WTC11 (cell line): ENCODE data around the gene HDX. TPM values are rescaled to one million over a fixed set of nuclear protein-coding genes. Genes with fewer than 3 reads are reported as not detected.

Source experiments
- ATAC-seq: fragments of 200-7000 bp; cut with Tn5 transposase; 2 replicates; pipeline ENCODE4 v1.10.0; 2021; ENCODE audit warnings: mild to moderate bottlenecking, moderate library complexity
- CTCF ChIA-PET: fragments of 300-600 bp; sonication (Branson Sonifier 250); formaldehyde crosslinking; loops from one replicate; lab custom pipeline; 2021; ENCODE audit warnings: antibody characterized with exemption; lab: Charles Lee
- POLR2A ChIA-PET: fragments of 350-600 bp; sonication (Branson Sonifier 250); formaldehyde crosslinking; loops from one replicate; lab custom pipeline; 2021; ENCODE audit warnings: antibody characterized with exemption; lab: Charles Lee
- DNase-seq: peaks from one replicate; pipeline ENCODE4 v3.0.0; 2021; ENCODE audit warnings: low spot score
- H3K27ac Mint-ChIP-seq: 2 replicates; pipeline ENCODE4 v1.8.0; 2021; ENCODE audit warnings: mixed read lengths
- H3K27me3 Mint-ChIP-seq: 2 replicates; pipeline ENCODE4 v1.8.0; 2021; ENCODE audit warnings: low read depth, mild to moderate bottlenecking, moderate library complexity, mixed read lengths
- H3K36me3 Mint-ChIP-seq: 2 replicates; pipeline ENCODE4 v1.8.0; 2021; ENCODE audit warnings: mixed read lengths
- H3K4me1 Mint-ChIP-seq: 2 replicates; pipeline ENCODE4 v1.8.0; 2022; ENCODE audit warnings: mixed read lengths
- H3K4me3 Mint-ChIP-seq: 2 replicates; pipeline ENCODE4 v1.8.0; 2021; ENCODE audit warnings: mild to moderate bottlenecking, moderate library complexity, mixed read lengths
- H3K9me3 Mint-ChIP-seq: 2 replicates; pipeline ENCODE4 v1.8.0; 2021; ENCODE audit warnings: mixed read lengths
- ATF1 ChIP-seq: sonication (generic); formaldehyde crosslinking; IDR thresholded peaks from 2 replicates; pipeline ENCODE4 v1.8.1; 2023; ENCODE audit warnings: mild to moderate bottlenecking, moderate library complexity, missing genetic modification reagents
- ATF2 ChIP-seq: sonication (generic); formaldehyde crosslinking; IDR thresholded peaks from 2 replicates; pipeline ENCODE4 v1.8.1; 2022; ENCODE audit warnings: low read depth, missing genetic modification reagents, borderline replicate concordance
- CBFB ChIP-seq: sonication (generic); formaldehyde crosslinking; IDR thresholded peaks from 2 replicates; pipeline ENCODE4 v1.8.1; 2022; ENCODE audit warnings: mild to moderate bottlenecking, low read depth, missing genetic modification reagents
- ELF4 ChIP-seq: sonication (generic); formaldehyde crosslinking; IDR thresholded peaks from 2 replicates; pipeline ENCODE4 v1.8.1; 2022; ENCODE audit warnings: low read depth, mild to moderate bottlenecking, moderate library complexity, missing genetic modification reagents
- EMX1 ChIP-seq: fragments of 250-450 bp; sonication (Bioruptor Pico); IDR thresholded peaks from 2 replicates; pipeline ENCODE4 v1.8.0; 2021; ENCODE audit warnings: mild to moderate bottlenecking
- ERG ChIP-seq: fragments of 250-450 bp; sonication (Bioruptor Pico); IDR thresholded peaks from 2 replicates; pipeline ENCODE4 v1.8.0; 2021; ENCODE audit warnings: mild to moderate bottlenecking
- ETV6 ChIP-seq: sonication (generic); formaldehyde crosslinking; IDR thresholded peaks from 2 replicates; pipeline ENCODE4 v1.8.1; 2022; ENCODE audit warnings: mild to moderate bottlenecking, missing genetic modification reagents
- HMGA2 ChIP-seq: fragments of 250-450 bp; sonication (Bioruptor Pico); IDR thresholded peaks from 2 replicates; pipeline ENCODE4 v1.4.0; 2021; ENCODE audit warnings: mild to moderate bottlenecking, moderate library complexity
- IRF2 ChIP-seq: sonication (generic); formaldehyde crosslinking; IDR thresholded peaks from 2 replicates; pipeline ENCODE4 v1.8.0; 2022; ENCODE audit warnings: low read depth, missing genetic modification reagents, borderline replicate concordance
- MAX ChIP-seq: sonication (generic); formaldehyde crosslinking; IDR thresholded peaks from 2 replicates; pipeline ENCODE4 v1.8.0; 2022; ENCODE audit warnings: mild to moderate bottlenecking, missing genetic modification reagents
- NFATC4 ChIP-seq: fragments of 250-450 bp; sonication (Bioruptor Pico); IDR thresholded peaks from 2 replicates; pipeline ENCODE4 v1.9.0; 2021; ENCODE audit warnings: mild to moderate bottlenecking
- NR2C2 ChIP-seq: sonication (generic); formaldehyde crosslinking; IDR thresholded peaks from 2 replicates; pipeline ENCODE4 v1.8.0; 2022; ENCODE audit warnings: mild to moderate bottlenecking, missing genetic modification reagents
- PREB ChIP-seq: sonication (generic); formaldehyde crosslinking; IDR thresholded peaks from 2 replicates; pipeline ENCODE4 v1.8.1; 2022; ENCODE audit warnings: mild to moderate bottlenecking, missing genetic modification reagents, moderate library complexity, borderline replicate concordance
- PRRX2 ChIP-seq: fragments of 250-450 bp; sonication (Bioruptor Pico); IDR thresholded peaks from 2 replicates; pipeline ENCODE4 v1.8.0; 2021; ENCODE audit warnings: mild to moderate bottlenecking
- RELA ChIP-seq: sonication (generic); formaldehyde crosslinking; IDR thresholded peaks from 2 replicates; pipeline ENCODE4 v1.8.1; 2022; ENCODE audit warnings: missing genetic modification reagents, mild to moderate bottlenecking, borderline replicate concordance
- SMAD4 ChIP-seq: sonication (generic); formaldehyde crosslinking; IDR thresholded peaks from 2 replicates; pipeline ENCODE4 v1.8.0; 2022; ENCODE audit warnings: mild to moderate bottlenecking, missing genetic modification reagents
- TEAD4 ChIP-seq: sonication (generic); formaldehyde crosslinking; IDR thresholded peaks from 2 replicates; pipeline ENCODE4 v1.8.0; 2022; ENCODE audit warnings: mild to moderate bottlenecking, missing genetic modification reagents
- USF2 ChIP-seq: sonication (generic); formaldehyde crosslinking; IDR thresholded peaks from 2 replicates; pipeline ENCODE4 v1.8.1; 2023; ENCODE audit warnings: mild to moderate bottlenecking, missing genetic modification reagents, moderate library complexity
- ZBTB43 ChIP-seq: sonication (generic); formaldehyde crosslinking; IDR thresholded peaks from 2 replicates; pipeline ENCODE4 v1.8.1; 2023; ENCODE audit warnings: mild to moderate bottlenecking, missing genetic modification reagents
- ZNF138 ChIP-seq: sonication (generic); formaldehyde crosslinking; conservative IDR thresholded peaks from 2 replicates; pipeline ENCODE4 v1.8.1; 2022; ENCODE audit warnings: mild to moderate bottlenecking, moderate library complexity, missing genetic modification reagents
- ZNF263 ChIP-seq: sonication (generic); formaldehyde crosslinking; IDR thresholded peaks from 2 replicates; pipeline ENCODE4 v1.8.1; 2022; ENCODE audit warnings: low read depth, mild to moderate bottlenecking, moderate library complexity, missing genetic modification reagents
- total RNA-seq: library from RNA; stranded (reverse); gene quantifications from 3 replicates; pipeline ENCODE4 v1.2.3, GENCODE V29; 2021

The HDX gene
- total RNA-seq, 1 experiment from 2014 or later, result 6.3 TPM

- ChIA-PET CTCF (interaction anchor here (1.0 kb wide), 1 partner anchor 24 kb away, joined by 4 read pairs; no protein-coding TSS in a partner anchor), POLR2A (no interaction called here)
- no peak for DNase-seq
Measured at GRCh38 chrX:84363663-84364062, 138.6 kb downstream of the HDX start.

GRCh38 chrX:84363051-84363450 lies 139.2 kb downstream of the HDX start:
- H3K4me1 Mint-ChIP-seq, result peaks cover 18% of the 10 kb centered on the region
- ChIA-PET CTCF (no interaction called here), POLR2A (no interaction called here)
- H3K9me3 Mint-ChIP-seq, result peaks cover 6% of the 10 kb centered on the region; the same call in 1 of the 2 replicates
- TF ChIP-seq ZNF263 (CRISPR knock-in tag), result no peak
- TF ChIP-seq IRF2 (CRISPR knock-in tag), result no peak
- no peak for TF ChIP-seq ZBTB43 (CRISPR knock-in tag)
- no peak for TF ChIP-seq NR2C2 (CRISPR knock-in tag)
- TF ChIP-seq PREB, result no peak
- no peak for TF ChIP-seq RELA (CRISPR knock-in tag)
- TF ChIP-seq ELF4 (CRISPR knock-in tag), result no peak
- no peak for TF ChIP-seq ZNF138 (CRISPR knock-in tag)
- no peak for TF ChIP-seq USF2 (CRISPR knock-in tag)
- TF ChIP-seq ATF2 (CRISPR knock-in tag), result no peak
- TF ChIP-seq ERG (CRISPR knock-in tag), result no peak
- no peak for TF ChIP-seq TEAD4 (CRISPR knock-in tag)
- TF ChIP-seq PRRX2 (CRISPR knock-in tag), result no peak
- H3K27ac Mint-ChIP-seq, result 0 out of 2 replicates have a peak overlapping the region, but pooled peaks have one; percentile 82
- ATAC-seq, result no peak
- no peaks in the 10 kb centered on the region for H3K27me3 Mint-ChIP-seq
- H3K36me3 Mint-ChIP-seq, result peaks cover 4% of the 10 kb centered on the region; the same call in 1 of the 2 replicates
- no peak overlapping the region for H3K4me3 Mint-ChIP-seq
- no peak for DNase-seq

More at GRCh38 chrX:84363663-84364062, 138.6 kb downstream of the HDX start:
- H3K4me3 Mint-ChIP-seq, result no peak overlapping the region
- H3K9me3 Mint-ChIP-seq, result peaks cover 6% of the 10 kb centered on the region; the same call in 1 of the 2 replicates
- TF ChIP-seq MAX (CRISPR knock-in tag), result no peak
- TF ChIP-seq EMX1 (CRISPR knock-in tag), result no peak
- TF ChIP-seq PREB, result no peak
- TF ChIP-seq ETV6, result no peak
- no peak for TF ChIP-seq SMAD4 (CRISPR knock-in tag)
- TF ChIP-seq HMGA2 (CRISPR knock-in tag), result no peak
- no peak for TF ChIP-seq NFATC4 (CRISPR knock-in tag)
- TF ChIP-seq CBFB (CRISPR knock-in tag), result no peak
- TF ChIP-seq ATF1 (CRISPR knock-in tag), result no peak
- TF ChIP-seq, all 79 proteins: peak for 0
- H3K4me1 Mint-ChIP-seq, result peaks cover 18% of the 10 kb centered on the region
- no peak for ATAC-seq
- peak overlapping the region; percentile 82 for H3K27ac Mint-ChIP-seq
- no peaks in the 10 kb centered on the region for H3K27me3 Mint-ChIP-seq
- H3K36me3 Mint-ChIP-seq, result peaks cover 4% of the 10 kb centered on the region; the same call in 1 of the 2 replicates
